UCSD-AML1 (cell line): Measurements from ENCODE around the gene RNF212.

Experiments
- DNase-seq: peaks from one replicate; lab custom pipeline; 2025; ENCODE audit not compliant: unreplicated experiment; lab: John Stamatoyannopoulos, UW

Gene RNF212

DNA sequence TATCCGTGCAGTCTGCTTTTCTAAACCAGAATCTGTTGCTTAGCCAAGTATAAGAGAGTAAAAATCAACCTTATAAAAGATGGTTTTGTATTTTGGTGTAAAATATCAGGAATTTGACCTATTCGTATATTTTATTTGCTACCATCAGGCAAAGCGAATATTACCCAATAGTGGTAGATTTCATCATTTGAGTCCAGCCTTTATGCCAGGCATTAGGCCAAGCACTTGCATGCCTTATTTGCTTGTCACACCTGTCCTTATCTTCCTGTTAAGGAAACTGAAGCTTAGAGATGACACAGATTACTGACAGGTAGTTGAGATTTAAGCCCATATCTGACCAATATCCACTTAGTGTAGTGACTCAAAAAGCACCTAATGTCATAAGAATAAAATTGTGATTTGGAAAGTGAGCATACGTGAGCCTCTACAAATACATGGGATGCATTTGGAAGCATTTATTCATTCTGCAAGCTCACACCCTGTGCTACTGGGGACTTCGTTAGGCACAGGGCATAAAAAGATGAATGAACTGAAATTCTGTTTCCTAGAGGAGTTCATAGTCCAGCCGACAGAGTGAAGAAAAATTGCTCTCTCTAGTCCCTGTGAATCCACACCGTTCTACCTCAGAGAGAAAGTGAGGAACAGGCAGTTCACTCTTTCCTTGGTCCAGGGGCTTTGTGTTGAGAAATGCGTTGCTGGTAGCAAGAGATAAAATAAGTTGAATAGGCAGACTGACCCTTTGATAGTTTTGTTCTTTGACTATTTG, 2.3 kb upstream of the RNF212 start:
- no peak for DNase-seq

DNA sequence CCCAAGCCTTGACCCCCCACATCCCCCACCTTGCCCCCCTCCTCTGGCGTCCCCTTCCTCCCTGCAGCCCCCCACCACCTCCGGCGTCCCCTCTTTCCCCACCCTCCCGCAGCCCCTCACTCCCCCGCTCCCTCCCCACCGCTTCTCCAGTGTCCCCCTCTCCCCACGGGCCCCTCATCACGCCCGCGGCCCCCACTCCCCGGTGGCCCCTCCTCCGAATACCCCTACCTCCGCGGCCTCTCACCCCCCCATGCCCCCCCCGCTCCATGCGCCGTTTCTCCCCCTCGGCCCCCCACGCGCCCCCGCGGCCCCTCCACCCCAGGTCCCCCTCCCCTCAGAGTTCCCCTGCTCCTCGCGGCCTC, 562 bp downstream of the RNF212 start:
- DNase-seq = no peak

DNA sequence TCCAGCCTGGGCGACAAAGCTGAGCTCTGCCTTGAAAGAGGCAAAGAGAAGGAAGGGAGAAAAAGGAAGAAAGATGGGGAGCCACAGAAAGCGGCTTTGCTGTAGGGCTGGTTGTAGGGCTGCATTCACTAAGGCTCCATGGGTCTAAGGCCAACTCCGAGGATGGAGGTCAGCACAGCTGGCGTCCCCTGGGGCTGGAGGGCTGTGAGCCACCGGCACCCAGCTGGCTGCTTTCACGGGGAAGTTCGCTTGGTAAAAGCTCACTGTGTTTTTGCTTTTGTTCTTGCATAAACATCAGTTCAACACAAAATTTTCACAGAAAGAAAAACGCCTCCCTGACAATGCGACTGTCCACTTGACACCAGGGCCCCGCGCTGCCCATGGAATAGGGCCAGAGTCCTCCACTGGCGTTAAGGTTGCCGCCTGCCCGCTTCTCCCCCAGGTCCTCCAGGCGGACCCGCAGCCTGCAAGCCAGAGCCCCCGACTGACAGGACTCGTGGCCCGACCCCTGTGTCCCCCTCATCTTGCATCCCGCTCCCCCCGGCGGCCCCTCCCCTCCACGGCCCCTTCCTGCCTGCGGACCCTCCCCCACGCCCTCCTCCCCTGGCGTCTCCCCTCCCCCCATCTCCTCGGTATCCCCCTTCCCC, 1.1 kb downstream of the RNF212 start:
- no peak for DNase-seq

DNA sequence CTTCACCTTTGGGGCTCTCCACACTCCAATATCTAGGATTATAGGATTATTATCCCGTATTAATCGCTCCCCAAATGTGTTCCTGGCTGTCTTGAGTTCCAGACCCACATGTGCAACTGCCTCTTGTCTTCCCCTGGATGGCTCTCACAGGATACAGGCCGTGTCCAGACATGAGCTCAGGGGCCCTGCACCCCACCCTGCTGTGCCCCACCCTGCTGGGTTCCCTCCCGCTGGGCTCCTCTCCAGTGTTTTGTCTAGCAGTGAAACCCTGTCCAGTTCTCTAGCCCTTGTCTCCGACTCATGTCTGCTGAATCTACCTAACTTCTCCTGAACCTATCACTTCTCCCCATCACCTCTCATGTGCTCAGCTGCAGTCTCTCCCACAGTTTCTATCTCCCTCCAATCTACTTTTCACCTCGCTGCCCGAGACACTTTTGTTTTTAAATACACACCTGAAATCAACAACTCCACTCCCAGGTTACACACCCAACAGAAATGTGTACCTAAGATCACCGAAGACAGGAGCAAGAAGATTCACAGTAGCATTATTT, 2.0 kb downstream of the RNF212 start:
- DNase-seq = no peak

DNA sequence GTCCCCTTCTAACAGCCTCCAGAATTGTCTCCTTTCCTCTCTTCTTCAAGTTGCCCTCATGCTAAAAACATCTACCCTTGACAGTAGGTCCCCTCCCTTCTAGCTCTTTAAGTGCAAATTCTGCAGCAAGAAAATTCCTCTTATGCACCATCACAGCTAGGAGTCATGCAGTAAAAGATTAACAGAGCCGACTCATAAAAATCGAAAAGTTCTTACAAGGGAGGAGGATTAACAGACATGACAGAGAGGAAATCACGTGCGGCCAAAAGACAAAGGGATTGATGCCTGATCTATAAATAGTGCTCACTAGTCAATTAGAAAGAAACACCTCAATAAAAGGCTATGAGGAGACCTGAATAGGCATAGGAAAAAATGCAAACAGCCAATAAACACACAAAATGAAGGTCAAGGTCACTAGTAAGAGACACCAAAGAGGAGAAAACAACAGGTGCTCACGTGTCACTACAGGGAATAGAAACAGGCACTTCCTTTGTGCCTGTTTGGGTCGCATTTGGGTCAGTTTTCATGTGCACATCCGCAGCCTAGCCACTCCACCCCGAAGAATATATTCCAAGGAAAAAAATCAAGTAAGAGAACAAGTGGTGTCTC, 3.4 kb downstream of the RNF212 start:
- DNase-seq = no peak

DNA sequence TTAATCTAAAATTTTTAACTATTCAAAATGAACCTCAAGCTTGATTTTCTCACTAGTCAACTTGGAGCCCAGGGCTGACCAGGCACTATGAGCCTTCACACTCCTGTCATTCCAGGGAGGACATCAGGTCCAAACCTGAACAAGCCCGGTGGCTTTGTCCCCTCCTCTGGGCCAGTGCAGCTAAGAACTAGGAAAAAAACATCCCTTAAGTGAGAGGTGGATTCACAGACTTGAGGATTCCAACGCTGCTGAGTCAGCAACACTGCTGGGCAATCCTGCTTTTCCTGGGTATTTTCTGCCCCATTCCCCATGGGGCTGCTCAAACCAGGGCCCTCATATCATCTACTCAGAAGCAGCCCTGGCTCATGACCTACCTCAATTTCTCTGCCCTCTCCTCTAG, 4.0 kb downstream of the RNF212 start:
- no peak for DNase-seq

DNA sequence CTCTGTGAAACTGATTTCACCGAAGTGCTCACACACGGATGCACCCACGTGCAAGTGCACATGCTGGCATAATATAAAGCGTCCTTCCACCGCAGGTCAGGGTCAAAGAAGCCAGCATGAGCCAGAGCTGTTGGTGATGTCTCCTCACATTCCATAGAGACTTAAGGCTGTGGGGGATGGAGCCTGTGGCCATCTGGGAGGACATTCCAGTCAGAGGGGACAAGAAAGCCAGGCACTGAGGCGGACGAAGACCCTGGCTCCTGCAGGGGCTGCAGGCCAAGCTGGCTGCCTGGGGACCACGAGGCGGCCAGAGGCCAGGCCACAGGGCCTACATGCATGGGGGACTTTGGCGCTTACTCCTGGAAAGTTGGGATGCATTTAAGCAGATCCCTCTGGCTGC, 7.7 kb downstream of the RNF212 start:
- no peak for DNase-seq

DNA sequence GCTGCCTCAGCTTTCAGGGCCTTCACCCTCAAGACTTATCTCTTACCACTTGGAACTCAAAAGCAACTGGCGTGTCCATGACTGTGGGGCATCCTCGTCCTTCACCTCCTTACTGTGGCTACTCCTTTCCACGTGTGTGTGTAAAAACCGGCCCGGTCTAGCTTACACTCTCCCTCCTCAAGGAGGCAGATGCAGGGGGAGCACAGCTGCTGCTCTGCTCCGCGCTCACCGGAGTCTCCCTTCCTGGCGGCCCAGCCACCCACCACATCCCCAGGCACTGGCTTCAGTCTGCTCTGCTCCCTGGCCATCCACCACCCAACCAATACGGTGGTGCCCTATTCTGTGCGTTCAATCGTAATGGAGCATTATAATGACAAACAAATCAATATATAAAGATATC, 8.3 kb downstream of the RNF212 start:
- no peak for DNase-seq

DNA sequence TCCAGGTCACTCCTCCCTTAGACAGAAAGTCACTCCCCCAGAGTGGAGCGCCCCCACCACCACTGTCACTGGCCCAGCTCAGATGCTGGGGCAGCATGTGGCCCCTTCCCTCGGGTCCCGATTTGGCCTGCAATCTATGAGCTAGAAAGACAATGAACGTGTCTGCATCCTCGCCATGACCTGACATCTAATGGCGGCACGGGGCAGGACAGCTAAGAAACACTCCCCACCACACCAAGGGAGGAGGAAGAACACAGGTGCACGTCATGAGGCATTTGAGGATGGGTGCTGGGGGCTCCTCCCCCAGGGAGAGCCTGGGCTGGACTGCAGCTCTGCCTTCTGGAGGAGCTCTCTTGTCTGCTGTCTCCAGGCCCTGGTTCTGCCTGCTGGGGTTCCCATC, 8.7 kb downstream of the RNF212 start:
- DNase-seq = no peak

DNA sequence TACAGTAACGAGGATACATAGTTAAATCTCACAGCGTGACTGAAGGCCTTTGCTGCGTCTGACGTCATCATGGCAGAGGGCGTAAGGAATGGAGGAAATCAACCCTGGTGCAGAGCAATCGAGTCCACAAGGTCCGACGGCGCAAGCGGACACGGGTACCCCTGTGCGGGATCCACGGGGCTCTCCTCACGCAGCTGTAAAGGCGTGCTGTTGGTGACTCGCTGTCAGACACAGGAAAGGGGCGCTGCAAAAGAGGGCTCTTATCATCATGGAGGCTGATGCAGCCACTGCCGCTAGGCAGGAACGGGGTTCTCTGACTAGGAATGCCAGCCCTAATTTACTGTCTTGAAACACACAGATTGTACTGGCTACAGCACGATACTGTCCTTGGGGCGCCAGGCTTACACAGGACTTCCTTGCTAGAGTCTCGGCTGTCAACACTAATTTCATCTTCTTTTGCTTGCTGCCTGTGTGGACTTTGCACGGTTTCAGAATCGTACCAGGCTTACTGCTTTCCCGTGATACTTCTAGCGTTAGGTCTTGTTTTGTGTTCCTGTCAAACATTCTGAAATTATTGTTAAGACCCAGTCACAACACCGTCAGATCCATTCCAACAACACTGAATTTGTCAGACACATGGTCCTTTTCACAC, 13.6 kb downstream of the RNF212 start:
- no peak for DNase-seq

DNA sequence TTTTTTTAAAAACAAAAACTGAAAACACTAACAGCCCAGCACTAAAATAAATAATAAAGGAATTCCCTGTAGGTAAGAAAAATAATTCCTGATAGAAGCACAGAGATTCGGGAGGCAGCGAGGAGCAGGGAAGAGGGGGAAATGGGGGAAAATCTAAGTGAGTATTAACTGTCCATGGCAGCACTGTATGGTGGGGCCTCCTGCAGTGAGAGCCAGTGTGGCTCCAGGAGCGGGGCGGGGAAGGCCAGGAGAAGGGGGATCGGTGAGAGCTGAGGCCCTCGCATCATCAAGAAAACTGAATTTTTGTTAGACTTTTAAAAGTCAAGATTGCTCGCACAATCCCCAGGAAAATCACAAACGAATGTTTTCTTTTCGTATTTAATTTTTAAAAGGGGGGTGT, 14.1 kb downstream of the RNF212 start:
- DNase-seq = no peak

DNA sequence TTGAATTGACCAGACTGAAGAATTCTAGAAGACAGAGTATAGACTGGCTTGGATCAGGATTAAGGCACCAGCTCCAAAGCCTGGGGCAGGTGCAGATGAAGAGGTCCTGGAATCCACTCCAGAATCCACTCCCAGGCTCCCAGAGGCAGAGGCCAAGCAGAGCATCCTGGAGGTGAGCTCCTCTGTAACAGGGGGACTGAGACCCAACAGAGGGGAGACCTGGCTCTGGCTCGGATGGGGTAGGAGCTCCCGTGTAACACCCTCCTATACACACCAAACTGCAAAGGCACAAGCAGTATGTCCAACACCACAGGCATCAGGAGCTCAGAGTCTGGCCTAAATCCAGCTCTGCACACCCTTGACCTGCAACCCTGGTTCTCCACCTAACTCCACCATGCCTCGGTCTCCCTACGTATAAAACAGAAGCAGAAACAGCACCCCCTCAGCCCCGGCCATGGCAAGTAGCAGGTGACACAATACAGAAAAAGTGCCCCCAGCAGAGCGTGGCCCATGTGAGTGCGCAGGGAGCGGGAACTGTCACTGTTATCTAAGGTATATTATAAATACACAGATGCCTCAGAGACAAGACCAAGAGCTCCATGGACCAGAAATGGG, 14.9 kb downstream of the RNF212 start:
- no peak for DNase-seq

DNA sequence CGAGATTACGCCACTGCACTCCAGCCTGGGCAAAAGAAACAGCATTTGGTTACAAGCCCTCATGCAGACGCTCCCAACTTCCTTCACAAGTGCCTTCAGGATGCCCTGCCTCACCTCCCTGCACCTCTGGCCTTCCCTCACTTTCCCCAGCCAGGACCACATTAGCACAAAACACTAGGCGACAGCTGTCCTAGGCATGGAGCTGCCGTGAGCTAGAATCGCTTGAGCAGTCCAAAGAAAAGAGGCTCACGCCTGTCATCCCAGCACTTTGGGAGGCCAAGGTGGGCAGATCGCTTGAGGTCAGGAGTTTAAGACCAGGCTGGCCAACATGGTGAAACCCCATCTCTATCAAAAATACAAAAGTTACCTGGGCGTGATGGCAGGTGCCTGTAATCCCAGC, 15.8 kb downstream of the RNF212 start:
- DNase-seq = no peak

DNA sequence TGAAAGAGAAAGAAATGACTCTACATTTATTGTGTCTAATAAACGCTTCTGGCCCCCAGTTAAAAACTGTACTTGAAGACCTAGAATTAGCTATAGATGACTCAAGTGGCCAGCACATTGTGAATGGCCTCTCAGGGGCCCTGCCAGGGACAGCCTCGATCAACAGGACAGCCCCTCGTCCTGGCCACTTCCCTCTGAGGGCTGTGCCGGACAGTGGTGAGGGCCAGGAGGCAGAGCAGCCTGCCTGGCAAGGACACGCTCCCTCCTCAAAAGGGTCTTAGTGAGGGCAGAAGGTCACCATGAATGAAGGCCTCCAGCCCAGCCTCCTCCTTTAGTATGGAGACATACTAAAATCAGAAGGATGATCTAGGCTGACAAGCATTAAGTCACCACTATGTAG, 16.5 kb downstream of the RNF212 start:
- DNase-seq = no peak

DNA sequence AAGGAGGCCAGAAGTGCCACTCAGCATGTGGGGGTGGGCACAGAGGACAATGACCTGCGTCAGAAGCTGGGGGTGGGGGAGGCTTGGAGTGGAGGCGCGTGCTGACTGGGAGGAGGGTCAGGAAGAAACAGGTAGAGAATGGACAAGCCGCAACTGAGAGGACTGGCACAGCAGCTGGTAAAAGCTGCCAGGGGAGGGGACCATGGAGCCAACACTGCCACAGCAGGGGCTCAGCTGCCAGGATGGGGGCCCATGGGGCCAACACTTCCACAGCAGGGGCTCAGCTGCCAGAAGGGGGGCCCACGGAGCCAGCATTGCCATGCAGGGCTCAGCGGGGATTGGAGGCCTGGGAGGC, 19.1 kb downstream of the RNF212 start:
- DNase-seq = no peak

DNA sequence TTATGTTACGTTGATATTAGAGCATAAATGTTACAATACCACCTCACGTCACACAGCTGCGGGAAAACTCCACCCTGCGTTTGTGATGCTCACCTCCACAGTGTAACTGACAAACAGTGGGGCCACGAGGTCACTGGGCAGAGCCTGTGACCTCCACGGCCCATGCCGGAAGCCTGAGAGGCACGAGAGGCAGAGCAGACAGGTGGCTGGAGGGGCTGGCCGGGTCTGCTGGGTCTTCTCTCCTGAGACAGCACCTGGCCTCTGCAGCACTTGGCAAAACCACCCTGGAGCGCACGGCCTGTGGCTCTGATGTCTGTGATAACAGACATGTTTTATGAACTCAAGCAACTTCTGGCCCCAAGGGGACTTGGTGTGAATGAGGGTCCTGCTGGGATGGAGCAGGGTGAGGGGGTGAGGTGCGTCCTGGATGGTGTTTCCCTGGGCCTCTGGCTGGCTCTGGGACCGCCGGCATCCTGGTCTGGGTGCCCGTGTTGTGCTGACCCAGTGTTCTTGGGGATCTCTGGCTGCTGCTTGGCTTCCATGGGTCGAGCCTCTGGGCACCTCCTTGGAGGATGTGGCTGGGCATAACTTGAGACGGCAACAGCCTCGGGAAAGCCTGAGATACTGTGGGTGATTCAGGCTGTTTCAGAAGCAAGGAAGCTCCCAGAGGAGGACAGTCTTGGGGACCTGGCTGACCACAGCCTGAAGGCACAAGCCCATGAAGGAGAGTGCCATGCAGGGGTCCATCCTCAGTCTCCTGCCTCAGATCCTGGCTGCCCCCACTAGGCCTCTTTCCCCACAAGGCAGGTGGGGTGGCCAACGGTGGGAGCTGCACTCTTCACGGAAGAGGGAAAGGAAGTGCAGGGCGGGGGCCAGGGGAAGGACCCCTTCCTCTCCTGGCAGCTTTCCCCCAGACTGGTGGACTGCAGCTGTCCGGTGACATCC, 19.7 kb downstream of the RNF212 start:
- no peak for DNase-seq

DNA sequence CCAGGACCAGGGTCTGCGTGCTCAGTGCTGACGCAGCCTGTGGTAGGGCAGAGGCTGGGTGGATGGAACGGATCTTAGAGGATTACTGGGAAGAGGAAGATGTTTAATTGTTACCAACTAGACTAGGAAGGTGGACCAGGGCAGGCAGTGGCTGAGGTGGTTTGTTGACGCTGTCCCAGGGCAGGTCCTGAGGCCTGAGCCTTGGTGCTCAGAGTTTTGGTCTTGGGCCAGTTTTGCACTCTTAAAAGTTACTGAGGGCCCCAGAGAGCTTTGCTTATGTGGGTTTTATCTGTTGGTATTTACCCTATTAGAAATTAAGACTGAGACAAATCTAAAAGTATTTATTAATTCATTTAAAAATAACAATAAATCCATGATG, 20.4 kb downstream of the RNF212 start:
- no peak for DNase-seq

DNA sequence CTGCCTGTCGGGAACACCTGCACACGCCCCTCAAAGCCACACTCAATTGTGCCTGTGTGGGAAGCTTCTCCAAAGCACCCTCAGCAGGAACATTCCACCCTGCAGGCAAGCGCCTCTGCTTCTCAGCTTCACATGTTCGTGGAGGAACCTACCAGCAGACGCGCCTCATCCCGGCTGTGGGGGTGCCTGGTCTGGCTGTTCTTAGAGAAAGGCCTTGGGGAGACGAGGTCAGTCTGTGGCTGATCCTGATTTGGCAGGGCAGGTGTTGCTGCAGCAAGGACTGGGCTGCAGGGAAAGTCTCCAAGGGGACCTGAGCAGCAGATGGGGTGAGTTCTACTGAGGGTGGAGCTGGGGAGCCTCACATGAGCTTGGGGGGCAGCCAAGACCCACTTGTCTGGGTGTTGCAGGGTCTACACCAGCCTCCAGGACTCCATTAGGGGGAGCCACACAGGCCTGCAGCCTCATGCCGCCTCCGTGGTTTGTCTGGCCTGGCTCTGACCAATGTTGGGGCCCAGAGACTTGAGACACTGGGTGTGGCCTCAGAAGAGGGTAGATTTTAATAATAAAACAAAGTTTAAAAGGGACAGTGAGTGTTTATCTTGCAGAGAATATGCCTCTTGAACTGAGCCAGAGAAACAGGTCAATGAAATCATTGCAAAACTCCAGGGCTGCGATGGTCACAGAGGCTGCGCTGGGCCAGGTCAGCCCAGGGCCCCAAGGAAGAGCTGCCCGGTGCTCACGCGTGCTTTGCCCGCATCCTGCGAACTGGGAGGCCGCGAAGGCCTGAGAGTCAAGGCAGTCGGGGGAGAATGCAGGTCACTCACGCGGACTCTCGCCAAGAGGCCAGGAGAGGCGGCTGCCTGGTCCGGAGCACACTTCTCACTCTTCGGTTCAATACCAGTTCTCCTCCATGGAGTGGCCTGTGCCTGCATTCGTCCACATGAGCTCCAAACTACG, 21.1 kb downstream of the RNF212 start:
- DNase-seq = no peak

DNA sequence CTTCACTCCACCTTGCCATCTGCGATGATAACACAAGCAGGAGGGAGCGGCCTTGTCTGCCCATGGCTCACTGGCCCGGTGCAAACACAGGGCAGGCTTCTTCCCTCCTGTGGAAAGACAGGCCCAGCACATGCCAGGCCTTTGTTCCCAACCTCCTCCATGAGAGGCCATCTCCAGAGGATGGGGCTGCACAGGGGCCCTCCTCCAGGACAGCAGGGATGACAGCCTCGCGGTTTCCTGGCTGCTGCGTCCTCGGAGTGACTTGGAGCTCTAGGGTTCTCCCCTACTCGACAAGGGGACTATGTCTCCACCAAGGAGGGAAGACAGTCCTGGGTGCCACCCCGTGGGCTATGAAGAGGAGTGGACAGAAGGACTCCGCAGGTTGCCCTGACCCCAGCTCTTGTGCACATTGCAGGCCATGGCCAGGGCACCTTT, 21.8 kb downstream of the RNF212 start:
- DNase-seq = no peak
